Testis (tissue), 2 donors: Measurements from ENCODE around the gene VSTM5.

ENCODE experiments used
- CTCF ChIP-seq, 3 experiments: fragments of 450-650 bp in 2 of 3; fragments of 200-600 bp in 1 of 3; sonication (generic) in 1 of 3; IDR thresholded peaks; one replicate each; pipeline ENCODE4 v1.5.1; 2016 to 2019; ENCODE audit warnings: antibody characterized with exemption in 3 of 3, mild to moderate bottlenecking in 2 of 3, moderate library complexity in 1 of 3
- POLR2A ChIP-seq: fragments of 450-650 bp; IDR thresholded peaks from one replicate; pipeline ENCODE4 v1.6.1; 2017; ENCODE audit warnings: antibody characterized with exemption, mild to moderate bottlenecking, moderate library complexity

DNA sequence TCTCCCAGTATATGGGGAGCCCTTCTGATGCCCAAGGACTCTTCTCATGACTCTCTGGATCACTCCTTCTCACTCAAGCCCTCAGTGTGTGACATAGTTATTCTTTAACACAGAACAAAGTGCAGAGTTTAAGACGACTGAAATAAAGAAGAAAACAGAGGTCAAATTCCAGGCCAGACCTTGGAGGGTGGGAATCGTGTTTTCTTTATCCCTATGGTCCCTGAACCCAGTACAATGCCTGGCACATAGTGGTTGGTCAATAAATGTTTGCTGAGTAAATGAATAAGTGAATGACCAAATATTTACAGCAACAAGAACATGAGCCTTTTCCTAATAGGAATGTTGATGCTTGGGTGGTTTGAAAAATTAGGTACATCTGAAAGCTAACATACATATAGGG is 28.8 kb downstream of the VSTM5 start:
- TF ChIP-seq CTCF (IDR thresholded peaks at IDR 0.05) (no peak), POLR2A (no peak)
